Activated T-cell treated with anti-CD3 and anti-CD28 coated beads, Interleukin-2, amount 50 U/mL, for 1 hour (primary cell): ENCODE data around the gene DDX17.

Source experiments
- DNase-seq: peaks from one replicate; pipeline ENCODE4 v3.0.0-alpha.2; 2020

Gene DDX17

DNA sequence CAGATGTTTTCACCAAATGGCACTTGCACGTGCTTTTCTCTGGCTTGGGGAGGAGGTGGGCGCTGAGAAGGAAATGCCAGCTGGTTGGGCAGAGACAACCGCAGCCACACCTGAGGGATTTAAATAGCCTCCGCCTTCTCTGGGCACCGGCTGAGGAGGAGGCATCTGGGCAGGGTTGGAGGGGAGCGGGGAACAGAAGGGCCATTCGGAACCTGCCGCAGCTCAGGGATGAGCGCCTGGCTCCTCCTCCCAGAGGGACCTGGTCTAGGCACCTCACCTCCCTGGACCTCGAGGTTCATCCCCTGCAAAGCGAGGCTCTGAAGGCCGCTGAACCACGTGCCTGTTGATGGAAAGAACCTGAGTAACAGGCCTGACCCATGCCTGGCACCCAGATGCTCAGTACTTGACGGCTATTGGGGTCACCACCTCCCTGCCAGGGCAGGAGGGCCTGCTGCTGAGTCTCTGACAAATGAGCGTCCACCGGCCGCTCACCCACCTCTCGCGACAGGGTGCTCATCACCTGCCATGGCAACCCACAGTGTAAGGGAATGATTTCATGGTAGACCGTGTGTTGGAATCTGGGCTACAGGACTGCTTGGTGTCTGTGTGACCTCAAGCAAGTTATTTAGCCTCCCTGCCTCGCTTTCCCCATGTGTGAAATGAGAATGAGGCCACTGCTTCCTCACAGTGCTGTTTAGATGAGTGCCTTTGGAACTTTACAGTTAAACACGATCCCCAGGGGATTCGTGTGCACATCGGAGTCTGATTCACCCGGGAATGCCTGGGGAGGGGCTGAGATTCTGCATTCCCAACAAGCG lies 40.2 kb downstream of the DDX17 start:
- DNase-seq, result no peak

DNA sequence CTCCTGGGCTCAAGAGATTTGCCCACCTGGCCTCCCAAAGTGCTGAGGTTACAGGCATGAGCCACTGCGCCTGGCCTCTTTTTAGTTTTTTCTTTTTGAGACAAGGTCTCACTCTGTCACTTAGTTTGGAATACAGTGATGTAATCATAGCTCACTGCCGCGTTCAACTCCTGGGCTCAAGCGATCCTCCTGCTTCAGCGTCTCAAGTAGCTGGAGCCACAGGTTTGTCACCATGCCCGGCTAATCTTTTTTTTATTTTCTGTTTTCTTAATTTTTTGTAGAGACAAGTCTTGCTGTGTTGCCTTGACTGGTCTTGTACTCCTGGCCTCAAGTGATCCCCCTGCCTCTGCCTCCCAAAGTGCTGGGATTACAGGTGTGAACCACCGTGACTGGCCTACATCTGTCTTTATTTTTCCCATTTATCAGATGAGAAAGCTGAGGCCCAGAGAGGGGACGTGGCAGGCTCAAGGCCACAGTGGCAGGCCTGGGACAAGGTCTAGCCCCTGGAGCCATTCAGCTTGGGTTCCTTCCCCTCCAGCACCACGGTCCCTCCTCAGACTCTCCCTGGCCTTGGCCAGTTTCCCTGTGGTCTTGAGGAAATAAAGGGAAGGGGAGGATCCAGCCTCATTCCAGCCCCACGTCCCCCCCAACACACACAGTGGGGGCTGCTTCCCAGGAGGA lies 41.0 kb downstream of the DDX17 start:
- no peak for DNase-seq

- no peak for DNase-seq
Measured at GRCh38 chr22:38462960-38463784, 42.9 kb downstream of the DDX17 start.

DNA sequence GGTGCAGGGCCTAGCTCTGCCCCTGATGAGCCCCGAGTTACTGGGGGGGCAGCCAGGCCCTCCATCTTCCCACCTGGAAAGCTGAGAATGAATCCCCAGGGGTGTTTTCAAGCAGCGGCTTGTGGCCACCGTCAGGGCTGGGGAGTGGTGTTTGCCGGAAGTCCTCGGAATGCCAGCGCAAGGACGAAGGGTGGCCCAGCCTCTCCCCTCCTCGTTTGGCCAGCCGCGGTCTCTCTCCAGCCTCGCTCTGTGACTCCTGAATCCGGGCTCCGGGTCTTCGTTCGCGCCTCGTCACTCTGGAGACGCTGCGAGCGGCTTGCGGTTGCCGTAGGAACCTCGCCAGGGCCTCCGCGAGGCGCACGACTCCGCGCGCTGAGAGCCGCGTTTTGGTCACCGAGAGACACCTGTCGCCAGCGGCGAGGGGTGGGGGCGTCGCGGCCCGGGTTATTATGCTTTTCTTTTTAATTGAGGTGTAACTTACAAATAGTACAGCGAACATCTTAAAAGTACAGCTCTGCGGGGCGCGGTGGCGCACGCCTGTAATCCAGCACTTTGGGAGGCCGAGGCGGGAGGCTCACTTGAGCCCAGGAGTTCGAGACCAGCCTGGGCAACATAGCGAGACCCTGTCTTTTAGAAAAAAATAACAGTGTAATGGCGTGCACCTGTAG lies 44.6 kb downstream of the DDX17 start:
- peak; percentile 57 for DNase-seq

GRCh38 chr22:38461057-38461413 lies 45.1 kb downstream of the DDX17 start:
- DNase-seq, result no peak

DNA sequence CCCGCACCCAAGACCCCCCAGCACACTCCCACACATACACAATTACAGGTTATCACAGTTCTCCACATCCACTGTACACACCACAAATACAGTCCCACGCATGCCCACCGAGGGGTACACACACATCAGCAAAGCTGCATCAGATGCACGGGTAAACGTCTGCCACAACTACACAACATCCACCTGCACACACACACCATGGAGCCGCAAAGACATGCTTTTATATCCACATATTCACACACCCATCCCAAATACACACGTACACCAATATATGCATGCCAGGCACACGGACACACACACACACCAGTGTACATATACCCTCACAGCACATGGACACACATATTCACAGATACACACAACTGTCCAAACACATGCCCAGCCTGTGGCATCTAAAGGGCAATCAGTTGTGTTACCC lies 45.7 kb downstream of the DDX17 start:
- DNase-seq, result no peak

- DNase-seq, result no peak
Measured at GRCh38 chr22:38456841-38457699, 49.0 kb downstream of the DDX17 start.

DNA sequence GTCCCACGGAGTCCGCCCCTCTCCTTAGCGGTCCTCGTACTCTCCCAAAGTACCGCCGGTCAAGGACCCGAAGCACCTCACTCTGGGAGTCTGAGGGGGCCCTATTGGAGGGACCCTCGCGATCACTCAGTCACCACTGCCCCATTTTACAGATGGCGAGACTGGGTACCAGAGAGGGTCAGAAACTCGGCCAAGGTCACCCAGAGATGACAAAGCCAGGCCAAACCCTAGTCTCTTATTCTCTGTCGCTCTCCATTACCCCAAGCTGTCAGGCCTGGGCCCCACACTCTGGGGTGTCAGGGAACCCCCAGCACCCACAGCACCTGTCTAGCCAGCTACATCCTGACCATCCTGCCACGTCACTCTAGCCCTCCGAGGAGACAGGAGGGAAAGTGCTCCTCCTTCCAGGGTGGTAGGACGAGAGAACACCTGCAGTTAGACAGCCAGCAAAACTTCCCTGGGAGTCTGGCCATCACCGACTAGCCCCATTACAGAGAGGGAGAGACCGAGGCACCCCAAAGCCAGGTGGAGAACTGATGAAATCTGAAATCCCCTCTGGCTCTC lies 49.8 kb downstream of the DDX17 start:
- DNase-seq, result no peak

- peak; percentile 33 for DNase-seq
Measured at GRCh38 chr22:38455530-38456271, 50.4 kb downstream of the DDX17 start.

GRCh38 chr22:38455076-38455529 lies 51.0 kb downstream of the DDX17 start, which contains the start of gene KCNJ4:
Gene KCNJ4 (minus strand): TSS chr22:38455199. CDS start chr22:38428132, 27,067 bp downstream.
- DNase-seq, result no peak

DNA sequence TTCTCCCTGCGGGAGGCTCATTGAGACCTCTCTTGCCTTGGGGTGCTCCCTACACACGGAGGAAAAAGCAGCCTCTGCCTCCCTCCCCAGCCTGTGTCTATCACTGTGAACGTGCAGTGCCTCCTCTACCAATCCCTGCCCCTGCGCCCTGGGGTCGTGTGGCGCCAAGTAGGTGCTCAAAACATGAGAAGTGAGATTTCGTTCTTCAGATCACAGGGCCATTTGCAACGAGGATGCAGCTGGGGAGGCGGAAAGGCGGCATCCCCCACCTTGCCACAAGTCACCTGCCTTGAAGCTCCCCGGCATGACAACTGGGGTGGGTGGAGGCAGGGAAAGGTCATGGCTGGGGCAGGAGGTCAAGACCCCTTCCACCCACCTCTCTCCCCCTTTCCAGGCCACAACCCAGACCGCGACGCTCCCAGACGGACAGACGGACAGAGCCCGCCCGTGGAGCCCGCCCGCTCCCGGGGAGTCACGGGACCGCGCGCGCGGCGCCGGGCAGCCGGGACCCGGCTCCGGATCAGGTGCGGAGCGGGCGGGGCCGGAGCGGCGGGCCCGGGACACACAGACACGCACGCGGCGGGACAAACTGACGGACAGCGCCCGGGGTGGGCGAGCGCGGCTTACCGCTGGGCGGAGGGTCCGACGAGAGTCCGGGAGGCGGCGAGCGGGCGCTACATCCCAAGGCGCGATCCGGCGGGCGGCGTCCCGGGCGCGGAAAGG lies 51.6 kb downstream of the DDX17 start:
- DNase-seq, result peak; percentile 33

- no peak for DNase-seq
Measured at GRCh38 chr22:38453996-38454352, 52.1 kb downstream of the DDX17 start.

DNA sequence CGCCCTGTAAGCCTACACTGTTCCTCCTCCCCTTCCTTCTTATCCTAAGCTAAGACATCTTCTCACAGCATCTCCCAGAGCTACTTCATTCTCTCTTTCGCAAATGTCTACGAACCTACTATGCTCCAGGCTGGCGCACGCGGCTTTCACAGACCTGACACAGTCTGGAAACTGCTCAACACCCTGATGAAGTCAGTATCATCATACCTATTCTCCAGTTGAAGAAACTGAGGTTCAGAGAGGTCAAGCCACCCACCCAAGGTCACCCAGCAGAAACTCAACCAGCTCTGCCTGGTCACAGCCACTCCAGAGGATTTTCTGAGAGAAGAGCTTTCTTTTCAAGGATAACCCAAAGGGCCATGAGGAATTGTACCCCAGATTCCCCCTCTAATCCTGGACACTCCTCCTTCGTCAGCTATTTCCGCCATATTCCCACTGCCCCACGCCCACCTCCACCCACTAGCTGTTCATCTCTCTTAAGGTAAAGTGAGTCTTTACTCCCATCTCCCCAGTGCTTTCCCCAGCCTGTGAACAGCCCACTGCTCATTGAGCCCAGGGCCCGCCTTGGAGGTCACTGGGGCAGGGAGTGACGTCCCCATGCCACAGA lies 52.9 kb downstream of the DDX17 start:
- DNase-seq, result no peak

GRCh38 chr22:38452373-38453065 lies 53.6 kb downstream of the DDX17 start:
- DNase-seq, result no peak

DNA sequence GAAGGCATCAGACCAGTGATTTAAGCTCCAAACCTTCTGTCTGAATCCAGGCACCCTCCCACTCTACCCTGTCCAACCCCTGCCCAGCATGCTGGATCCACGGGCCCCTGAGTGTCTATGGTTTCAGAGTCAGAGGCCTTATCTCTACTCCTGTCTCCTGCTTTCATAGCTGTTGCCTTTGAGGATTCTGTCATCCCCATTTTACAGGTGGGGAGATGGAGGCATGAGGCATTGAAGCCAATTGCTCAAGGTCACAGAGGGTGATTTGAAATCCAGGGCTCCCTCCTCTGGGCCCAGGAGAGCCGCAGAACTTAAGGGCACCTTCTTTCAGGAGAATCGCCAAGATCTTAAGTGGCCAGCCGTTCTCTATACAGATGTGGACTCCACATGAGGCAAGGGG lies 54.2 kb downstream of the DDX17 start:
- no peak for DNase-seq

DNA sequence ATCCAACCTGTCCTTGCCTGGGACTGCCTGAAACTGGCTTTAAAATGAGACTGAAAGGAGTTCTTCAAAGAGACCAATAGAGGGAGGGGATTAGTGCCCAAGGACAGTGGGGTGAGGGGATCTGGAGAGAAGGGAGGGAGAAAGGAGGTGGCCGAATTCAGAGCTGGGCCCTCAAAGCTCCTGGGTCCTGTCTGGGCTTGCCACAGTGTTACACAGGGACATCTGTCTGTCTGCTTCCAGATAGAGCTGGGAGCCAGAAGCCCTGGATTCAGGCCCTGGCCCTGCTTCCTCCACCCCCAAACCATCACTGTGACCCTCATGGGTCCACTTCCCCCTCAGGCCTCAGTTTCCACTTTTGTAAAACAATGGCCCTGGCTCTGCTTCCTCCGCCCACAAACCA lies 54.7 kb downstream of the DDX17 start:
- no peak for DNase-seq

GRCh38 chr22:38450234-38450797 lies 55.8 kb downstream of the DDX17 start:
- no peak for DNase-seq

- no peak for DNase-seq
Measured at GRCh38 chr22:38449776-38450175, 56.3 kb downstream of the DDX17 start.
